Ovary (tissue), 3 donors: ENCODE results near the gene ACTG2.

ENCODE experiments used
- POLR2A ChIP-seq: fragments of 450-650 bp; IDR thresholded peaks from one replicate; pipeline ENCODE4 v1.6.1; 2017; ENCODE audit warnings: antibody characterized with exemption, mild to moderate bottlenecking, moderate library complexity
- TF ChIP-seq, protein P1 (sequence below), 3 donors: fragments of 450-650 bp in 2 of 3; fragments of 200-600 bp in 1 of 3; IDR thresholded peaks; one replicate each; pipeline versions ENCODE4 v1.5.1 to v1.8.0; 2016 to 2022; ENCODE audit warnings: antibody characterized with exemption in 3 of 3, mild to moderate bottlenecking in 1 of 3
- donor health status: DM: no; HTN: no; CAD: no.

DNA sequence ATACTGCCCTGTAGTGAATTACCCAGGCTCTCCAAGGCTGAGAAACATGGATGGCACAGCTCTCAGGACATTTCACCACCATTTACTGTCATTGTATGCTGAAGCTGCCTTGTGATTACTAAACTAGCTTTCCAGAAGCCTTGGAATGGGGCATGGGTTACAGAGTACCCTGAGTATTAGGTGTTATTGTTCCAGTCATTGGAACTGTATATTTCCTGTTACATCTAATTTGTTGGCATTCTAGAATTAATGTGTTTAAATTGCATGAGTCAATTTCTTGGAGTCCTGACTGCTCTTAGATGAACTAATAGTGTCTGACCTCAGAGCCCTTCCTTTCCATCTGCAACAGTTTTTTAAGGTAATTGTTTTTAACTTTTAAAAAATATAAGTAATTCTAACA is 42.8 kb downstream of the ACTG2 start:
- no peak for TF ChIP-seq POLR2A
- TF ChIP-seq, protein P1, sequence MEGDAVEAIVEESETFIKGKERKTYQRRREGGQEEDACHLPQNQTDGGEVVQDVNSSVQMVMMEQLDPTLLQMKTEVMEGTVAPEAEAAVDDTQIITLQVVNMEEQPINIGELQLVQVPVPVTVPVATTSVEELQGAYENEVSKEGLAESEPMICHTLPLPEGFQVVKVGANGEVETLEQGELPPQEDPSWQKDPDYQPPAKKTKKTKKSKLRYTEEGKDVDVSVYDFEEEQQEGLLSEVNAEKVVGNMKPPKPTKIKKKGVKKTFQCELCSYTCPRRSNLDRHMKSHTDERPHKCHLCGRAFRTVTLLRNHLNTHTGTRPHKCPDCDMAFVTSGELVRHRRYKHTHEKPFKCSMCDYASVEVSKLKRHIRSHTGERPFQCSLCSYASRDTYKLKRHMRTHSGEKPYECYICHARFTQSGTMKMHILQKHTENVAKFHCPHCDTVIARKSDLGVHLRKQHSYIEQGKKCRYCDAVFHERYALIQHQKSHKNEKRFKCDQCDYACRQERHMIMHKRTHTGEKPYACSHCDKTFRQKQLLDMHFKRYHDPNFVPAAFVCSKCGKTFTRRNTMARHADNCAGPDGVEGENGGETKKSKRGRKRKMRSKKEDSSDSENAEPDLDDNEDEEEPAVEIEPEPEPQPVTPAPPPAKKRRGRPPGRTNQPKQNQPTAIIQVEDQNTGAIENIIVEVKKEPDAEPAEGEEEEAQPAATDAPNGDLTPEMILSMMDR (IDR thresholded peaks at IDR 0.05), result no peak
